CD4-positive, alpha-beta T cell treated with Interferon gamma for 1 hour (primary cell): ENCODE measurements around the gene PEX14.

Source experiments
- DNase-seq: peaks from one replicate; pipeline ENCODE4 v3.0.0-alpha.2; 2020

Gene PEX14

DNA sequence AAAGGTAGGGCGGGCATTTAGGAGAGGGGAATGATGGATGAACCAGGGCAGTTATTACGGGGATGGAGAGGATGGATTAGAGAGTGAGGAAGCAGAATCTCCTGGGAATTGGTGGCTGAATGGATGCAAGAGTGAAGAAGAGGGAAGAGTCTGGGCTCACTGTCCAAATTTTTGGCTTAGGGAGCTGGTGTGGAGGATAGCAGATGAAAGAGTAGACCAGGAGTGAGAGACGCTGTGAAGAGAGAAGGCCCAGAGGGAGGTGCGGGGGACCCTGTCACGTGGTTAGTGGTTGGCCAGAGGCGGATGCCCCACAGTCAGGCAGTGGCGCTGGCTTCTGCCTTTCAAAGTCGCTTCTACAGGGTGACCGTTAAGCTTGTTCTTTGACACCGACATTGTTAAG lies 78.4 kb downstream of the PEX14 start:
- no peak for DNase-seq

DNA sequence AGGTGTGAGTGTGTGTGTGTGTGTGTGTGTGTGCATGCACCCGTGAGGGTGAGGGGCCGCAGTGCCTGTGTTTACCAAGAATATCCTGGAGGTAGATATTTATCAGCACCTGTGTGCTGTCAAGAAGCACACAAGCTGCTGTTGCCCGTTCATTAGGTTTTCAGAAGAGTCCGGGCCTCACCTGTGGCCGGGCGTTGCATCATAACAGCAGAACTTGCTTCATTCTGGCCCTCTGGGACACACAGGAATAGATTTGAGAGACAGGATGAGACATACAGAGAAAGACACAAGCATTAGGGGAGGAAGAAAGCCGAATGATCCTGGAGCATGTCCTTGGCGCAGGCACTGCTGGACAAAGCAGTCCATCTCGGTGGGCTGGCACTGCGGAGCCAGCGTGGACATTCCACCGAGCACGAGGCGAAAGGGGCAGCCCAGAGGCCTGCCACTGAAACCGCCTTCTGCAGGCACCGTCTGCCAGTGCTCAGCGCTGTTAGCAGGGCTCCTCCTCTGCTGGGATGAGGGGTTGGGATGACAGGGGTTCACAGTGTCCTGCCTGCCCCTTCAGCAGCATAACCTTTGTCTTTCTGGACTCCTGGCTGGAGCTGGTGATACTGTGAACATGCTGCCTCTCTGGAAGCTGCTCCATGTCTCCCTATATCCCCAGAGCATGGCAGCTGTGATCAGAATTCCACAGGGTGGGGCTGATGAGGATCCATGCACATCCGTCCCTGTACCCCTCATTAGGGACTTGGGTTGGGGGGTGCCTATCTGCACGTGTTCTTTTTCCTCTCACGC lies 81.1 kb downstream of the PEX14 start:
- DNase-seq = no peak

GRCh38 chr1:10556430-10557005 lies 81.8 kb downstream of the PEX14 start:
- no peak for DNase-seq

GRCh38 chr1:10557714-10558113 lies 83.0 kb downstream of the PEX14 start:
- DNase-seq = no peak

DNA sequence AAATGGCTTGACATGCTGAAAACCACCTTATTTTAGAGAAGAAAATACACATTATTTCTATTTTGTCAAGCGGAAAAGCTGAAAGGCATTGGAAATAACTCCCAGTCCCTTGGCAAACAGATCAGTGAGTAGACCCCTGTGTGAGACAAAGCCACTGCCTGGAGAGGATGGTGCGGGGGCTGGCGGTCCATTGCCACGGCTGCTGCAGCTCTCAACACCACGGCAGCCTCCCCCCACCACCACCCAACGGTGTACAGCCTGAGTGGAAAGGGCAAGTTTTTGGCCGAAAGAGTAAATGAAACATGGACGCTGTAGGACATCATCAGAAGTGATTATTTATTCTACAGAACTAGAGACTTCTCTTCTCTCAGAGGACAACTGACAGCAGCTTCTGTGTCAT lies 84.6 kb downstream of the PEX14 start:
- DNase-seq = no peak

- DNase-seq = no peak
These were observed 86.7 kb downstream of the PEX14 start for GRCh38 chr1:10561497-10561896.

GRCh38 chr1:10561955-10562354 lies 87.2 kb downstream of the PEX14 start:
- no peak for DNase-seq

- DNase-seq = no peak
These were observed 89.3 kb downstream of the PEX14 start for GRCh38 chr1:10564063-10564462.

DNA sequence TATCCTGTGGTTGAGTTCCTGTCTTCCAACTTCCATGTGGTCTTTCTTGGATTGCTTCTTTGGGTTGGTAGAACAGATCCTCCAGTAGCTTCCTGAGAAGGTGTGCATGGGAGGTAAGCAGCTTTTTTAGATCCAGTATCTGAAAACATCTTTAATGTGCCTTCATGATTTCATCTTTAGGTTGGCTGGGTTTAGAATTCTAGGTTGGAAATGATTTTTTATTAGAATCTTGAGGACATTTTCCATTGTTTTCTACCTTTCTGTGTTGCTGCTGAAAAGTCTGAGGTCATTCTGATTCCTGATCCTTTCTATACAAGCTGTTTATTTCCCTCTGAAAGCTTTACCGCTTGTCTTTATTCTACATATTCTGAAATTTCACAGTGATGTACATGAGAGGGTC lies 94.8 kb downstream of the PEX14 start:
- DNase-seq = no peak

DNA sequence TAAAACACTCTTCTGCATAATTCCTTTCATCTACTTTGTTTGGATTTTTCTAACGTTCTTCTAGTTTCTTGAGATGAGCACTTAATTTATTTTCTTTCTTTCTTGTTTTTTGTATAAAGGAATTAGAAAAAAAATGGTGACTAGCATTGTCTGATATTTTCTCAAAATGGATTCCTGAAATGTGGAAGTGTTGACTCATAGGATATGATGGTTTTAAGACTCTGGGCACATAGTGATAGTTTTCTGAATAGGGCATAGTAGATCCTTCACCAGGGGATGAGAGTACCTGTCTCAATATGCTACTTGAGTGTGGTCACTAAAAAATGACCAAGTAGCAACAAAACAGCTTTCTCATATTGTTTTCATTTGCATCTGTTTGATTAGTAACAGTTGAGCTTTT lies 100.9 kb downstream of the PEX14 start:
- DNase-seq = no peak

- DNase-seq = no peak
These were observed 103.3 kb downstream of the PEX14 start for GRCh38 chr1:10578070-10578469.

- no peak for DNase-seq
These were observed 108.9 kb downstream of the PEX14 start for GRCh38 chr1:10583641-10584040.

- DNase-seq = no peak
These were observed 110.5 kb downstream of the PEX14 start for GRCh38 chr1:10585242-10585641.

- DNase-seq = no peak
These were observed 111.4 kb downstream of the PEX14 start for GRCh38 chr1:10586125-10586524.

GRCh38 chr1:10588640-10589039 lies 113.9 kb downstream of the PEX14 start:
- DNase-seq = no peak

DNA sequence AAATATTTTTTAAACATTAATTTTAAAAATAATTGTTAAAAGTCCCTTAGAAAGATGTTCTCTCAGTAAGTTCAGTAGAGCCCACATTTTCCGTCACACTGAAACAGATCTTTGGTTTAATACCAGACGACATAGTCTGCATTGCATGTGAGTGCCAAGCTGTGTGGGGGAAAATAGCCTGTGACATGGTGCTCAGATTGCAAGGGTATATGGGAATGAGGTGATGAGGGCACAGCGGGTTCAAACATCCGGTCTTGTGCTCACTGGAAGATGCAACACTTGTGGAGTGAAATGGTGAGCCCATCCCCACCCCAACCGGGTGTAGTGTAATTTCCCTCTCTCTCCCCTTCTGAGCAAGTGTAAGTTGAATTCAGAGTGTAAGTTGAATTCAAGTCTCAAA lies 114.3 kb downstream of the PEX14 start:
- DNase-seq = no peak

DNA sequence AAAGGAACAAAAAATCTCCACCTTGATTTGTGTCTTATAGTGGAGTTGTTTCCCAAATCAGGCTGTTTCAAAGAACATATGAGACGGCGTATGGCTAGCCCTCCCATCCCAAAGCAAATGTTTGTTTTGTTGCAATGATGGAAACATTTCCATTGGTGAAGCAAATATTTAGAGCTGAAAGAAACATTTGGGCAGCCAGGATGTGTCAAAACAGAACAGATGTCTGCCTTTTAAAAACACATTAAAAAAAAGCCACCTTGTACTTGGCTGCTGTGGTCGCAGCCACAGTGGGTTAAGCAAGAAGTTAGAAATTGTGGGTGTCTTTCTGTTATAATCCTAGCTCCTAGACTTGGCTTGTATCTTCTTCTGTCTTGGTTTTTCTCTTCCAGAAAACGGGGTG lies 116.3 kb downstream of the PEX14 start:
- no peak for DNase-seq

DNA sequence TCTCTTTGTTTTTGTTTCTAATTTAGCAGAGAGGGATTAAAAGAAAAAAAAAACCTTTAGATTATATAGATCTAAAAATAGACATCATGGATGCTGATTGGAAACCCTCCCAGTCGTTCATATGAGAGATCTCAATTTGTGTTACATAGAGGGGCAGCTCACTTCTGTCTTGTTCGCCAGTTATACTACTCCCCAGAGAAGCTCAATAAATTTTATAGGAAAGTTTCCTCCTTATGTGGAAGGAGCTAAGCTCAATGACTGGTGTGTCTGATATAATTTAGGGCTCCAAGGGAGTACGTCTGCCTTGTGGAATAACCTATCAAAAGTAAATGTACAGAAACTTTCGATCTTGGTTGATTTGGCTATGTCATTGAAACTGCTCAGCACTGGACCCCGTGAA lies 117.6 kb downstream of the PEX14 start:
- DNase-seq = no peak

- no peak for DNase-seq
These were observed 119.0 kb downstream of the PEX14 start for GRCh38 chr1:10593750-10594149.

GRCh38 chr1:10594595-10595223 lies 120.0 kb downstream of the PEX14 start:
- DNase-seq = no peak

DNA sequence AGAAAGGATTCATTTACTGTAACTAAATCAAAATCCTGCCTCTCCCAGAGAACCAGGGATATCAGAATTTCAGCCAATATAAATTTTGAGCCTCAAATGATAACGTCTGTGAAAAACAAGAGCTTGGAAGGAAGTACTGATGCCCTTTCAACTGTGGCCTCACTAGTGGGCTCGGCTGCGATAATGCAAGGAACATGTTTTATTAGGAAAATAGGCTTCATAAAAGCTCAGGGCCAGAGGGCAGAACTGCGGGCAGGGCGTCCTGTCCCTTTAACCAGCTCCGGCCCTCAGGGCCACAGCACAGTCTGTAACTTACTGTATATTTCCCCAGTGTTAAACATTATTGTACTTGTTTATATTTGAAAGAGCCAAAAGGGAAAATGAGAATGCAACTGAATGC lies 122.0 kb downstream of the PEX14 start:
- DNase-seq = no peak

DNA sequence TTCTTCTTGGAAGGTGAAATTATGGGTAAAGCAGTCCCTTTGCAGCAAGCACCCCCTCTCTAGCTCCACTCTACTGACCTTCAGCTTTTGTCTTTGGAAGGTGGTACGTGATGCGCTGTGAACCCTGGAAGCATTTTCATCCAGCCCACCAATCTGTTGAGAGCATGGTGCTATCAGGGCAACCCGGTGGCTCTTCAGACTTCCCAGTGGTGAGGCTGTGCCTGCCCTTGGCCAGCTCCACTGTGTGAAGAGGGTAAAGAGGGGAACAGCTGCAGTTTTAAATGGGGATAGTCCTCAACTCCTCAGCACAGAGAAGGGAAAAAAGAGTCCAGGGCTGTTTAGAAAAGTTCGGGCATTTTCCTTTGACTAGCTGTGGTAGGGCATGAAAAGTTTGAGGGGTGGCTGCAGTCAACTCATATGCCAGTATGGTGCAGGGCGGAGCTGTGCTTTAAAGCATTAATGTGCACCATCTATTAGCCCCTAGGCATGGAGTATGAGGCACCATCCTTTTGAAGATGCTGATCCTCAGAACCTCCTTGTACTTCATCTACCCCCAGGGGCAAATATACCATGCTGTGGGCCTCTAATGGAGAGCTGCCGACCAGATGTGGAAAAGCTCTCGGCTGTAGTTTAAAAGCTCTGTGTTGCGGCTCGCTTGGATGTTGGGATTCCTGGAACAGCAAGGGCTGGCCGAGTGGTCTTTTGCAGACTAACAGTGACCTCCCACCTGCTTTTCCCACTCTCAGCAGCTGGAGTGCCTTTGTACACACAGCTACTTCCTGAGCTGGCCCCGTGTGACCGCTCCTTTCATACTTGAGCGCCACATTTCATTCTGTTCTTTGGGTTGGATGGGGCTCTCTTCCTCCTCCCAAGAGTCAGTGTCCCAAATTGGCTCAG lies 123.0 kb downstream of the PEX14 start:
- DNase-seq = no peak

- DNase-seq = no peak
These were observed 123.6 kb downstream of the PEX14 start for GRCh38 chr1:10598389-10598702.
